HG02678 (cell line): Measurements from ENCODE around the gene EPC2.

ENCODE experiments used
- ATAC-seq: cut with Tn5 transposase; IDR thresholded peaks from one replicate; pipeline ENCODE4 v1.9.1; 2021; ENCODE audit warnings: mild to moderate bottlenecking, moderate library complexity; ENCODE audit not compliant: unreplicated experiment

EPC2 gene

DNA sequence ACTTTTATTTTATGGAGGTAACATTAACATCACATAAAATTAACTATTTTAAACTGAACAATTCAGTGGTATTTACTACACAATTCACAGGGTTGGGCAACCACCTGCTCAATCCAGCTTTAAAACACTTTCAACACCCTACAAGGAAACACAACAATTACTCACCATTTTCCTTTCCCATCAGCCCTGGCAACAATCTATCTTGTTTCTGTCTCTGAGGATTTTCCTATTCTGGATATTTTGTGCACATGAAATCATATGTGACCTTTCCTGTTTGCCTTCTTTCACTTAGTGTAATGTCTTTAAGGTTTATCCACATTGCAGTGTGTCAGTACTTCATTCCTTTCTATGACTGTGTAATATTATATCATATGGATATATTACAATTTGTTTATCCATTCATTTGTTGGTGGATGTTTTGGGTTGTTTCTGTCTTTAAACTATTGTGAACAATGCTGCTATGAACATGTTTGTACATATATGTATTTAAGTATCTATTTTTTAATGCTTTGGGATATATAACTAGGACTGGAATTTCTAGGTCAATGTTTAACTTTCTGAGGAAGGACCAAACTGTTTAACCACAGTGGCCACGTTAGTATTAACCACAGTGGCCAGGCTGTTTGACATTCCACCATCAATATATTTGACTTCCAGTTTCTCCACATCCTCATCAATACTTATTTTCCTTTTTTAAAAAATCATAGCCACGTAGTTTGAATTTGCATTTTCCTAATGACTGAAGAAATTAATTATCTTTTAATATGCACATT lies 158.1 kb downstream of the EPC2 start:
- ATAC-seq = no peak

DNA sequence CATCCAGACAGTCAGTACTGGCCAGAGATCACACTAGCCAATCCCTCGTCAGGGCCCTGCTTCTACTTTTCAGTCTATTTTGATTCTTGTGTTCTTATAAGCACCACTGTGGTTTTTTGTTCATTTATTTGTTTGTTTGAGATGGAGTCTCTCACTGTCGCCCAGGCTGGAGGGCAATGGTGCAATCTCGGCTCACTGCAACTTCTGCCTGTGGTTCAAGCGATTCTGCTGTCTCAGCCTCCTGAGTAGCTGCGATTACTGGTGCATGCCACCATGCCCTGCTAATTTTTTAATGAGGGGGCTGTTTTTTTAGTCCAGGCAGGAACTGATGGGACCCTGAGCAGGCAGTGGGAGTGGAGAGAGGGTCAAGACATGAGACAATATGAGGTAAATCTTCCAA lies 165.5 kb downstream of the EPC2 start:
- no peak for ATAC-seq

DNA sequence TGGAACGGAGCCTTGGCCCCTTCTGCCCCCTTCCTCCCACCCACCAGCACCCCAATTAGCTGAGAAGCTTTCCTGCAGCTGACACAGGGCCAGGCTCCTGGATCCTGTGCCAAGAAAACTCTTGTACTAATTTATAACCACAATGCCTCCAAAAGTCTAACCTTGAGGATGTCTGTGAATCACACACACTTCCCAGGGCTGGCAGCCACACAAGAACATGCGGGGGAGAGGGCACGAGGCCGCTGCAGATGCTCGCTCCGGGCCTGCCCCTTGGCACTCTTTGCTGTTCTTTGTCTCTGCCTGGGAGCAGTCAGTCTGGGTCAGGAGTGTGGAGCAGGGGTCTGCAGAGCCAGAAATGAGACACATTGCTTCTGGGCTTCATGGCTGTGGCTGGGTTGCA lies 167.8 kb downstream of the EPC2 start:
- ATAC-seq = no peak

DNA sequence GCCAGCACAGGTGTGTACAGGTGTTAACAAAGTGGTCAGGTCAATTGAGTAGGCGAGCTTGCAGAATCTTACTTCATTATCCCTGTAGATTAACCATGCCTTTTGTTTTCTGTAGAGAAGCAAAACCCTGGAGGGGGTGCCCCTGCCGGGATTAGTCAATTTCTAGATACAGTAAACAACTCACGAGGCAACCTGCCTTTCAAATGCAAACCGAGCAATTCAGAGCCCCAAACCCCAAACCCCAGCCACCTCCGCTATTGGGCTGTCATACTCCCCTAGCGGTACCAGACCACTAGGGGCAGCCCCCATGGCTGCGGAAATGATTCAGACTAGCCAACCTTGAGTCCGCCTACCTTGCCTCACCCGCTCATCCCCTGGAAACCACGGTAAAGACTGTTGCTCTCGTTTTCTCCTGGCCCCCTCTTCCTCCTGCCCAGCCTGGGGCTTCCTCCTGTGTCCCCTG lies 169.1 kb downstream of the EPC2 start:
- ATAC-seq = peak; percentile 99

DNA sequence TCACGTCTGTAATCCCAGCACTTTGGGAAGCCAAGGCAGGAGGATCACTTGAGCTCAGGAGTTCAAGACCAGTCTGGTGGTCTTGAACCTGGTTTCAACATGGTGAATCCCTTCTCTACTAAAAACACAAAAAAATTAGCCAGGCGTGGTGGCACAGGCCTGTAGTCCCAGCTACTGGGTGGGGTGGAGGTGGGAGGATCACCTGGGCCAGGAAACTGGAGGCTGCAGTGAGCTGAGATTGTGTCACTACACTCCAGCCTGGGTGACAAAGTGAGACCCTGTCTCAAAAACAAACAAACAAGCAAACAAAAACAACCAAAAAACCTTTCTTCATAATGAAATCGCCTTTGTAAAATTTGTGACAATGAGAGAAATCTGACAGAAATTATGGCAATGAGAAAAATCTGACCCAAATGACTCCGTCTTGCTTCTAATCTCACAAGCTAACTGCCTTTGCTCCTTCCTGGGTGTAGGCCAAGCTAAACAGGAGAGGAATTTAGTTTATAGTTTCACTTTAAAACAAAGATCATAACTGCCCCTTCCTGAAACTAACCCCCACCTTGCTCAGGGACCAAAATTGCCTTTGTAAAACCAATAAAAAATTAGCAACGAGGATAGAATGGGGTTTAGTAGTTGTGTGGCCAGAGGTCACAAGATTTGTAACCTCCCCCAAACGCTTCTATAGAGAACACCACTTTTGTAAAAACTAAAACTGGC lies 169.8 kb downstream of the EPC2 start:
- ATAC-seq = peak; percentile 6

DNA sequence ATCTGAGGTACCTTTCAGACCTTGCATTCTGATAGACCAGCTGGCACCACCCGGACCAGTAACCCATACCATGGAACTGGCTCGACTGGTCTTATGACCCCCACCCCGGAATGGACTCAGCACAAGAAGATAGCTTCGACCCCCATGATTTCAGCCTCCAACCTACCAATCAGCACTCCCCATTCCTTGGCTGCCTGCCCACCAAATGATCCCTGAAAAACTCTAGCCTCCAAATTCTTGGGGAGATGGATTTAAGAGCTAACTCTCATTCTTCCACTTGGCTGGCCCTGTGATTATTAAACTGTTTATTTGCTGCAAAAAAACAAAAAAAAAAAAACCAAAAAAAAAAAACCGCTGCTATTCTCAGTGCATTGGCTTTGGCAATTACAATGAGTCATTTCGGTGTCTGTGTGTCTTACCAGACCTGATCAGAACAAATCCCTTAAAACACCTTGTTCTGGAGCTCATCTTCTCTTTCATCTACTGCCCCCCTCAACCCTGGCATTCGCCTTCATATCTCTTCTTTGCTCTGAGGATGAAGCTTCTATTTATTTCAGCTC lies 170.4 kb downstream of the EPC2 start:
- ATAC-seq = no peak

DNA sequence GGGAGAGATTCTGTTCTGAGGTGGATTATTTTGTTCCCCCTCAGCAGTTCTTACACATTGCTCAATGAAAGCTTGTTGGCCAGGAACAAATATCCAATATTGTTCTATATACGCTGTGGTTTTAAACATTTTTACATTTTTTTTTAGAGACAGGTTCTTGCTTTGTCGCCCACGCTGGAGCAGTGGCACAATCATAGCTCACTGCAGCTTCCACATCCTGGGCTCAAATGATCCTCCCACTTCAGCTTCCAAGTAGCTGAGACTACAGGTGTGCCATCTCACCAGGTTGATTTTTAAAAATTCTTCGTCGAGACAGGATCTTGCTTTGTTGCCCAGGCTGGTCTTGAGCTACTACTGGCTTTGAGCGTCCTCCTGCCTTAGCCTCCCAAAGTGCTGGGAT lies 171.6 kb downstream of the EPC2 start:
- no peak for ATAC-seq

DNA sequence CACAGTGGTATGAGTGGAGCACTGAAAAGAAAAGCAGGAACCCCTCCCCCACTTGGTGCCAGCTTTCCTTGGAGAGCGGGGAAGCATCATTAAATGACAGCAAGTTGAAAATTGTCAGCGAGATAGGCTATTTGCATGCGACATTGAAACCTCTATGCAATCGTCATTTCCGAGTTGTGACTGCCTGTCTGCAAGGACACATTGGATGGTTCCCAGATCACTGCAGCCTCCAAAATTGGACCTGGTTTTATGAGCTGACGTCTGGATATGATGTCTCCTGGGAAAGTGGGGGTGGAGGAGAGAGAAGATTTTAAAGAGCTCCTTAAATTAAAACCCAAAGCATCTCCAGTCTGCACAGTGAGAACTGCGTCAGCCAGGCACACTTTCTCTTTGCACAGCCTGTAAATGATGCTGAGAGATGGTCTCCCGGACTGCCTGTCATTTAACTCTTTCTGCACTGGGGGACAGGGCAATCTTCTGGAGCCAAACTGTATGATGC lies 172.7 kb downstream of the EPC2 start:
- no peak for ATAC-seq

DNA sequence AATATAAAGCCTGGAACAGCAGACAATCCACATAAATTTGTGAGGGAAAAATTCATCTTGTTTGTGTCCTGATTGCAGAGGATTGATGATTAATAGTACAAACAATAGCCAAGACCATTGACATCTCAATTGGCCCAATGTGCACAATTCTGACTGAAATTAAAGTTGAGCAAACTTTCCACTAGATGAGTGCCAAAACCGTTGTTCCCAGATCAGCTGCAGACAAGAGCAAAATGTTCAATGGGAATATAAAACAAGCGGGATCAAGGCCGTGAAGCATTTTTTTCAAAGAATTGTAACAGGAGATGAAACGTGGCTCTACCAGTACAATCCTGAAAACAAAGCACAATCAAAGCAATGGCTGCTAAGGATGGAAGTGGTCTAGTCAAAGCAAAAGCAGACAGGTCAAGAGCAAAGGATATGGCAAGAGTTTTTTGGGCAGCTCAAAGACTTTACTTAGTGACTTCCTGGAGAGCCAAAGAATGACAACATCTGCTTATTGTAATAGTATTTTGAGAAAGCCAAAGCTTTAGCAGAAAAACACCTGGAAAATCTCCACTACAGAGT lies 174.6 kb downstream of the EPC2 start:
- ATAC-seq = no peak

DNA sequence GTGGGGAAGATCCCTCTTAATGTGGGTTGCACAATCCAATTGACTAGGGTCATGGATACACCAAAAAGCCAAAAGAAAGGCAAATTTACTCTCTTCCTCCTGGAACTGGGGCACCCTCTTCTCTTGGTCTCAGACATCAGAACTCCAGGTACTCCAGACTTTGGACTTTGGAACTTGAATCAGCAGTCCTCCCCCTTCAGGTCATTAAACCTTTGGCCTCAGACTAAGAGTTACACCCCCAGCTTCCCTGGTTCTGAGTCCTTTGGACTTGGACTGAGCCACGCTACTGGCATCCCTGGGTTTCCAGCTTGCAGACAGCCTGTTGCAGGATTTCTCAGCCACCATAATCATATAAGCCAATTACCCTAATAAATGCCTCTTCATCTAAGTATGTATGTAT lies 179.6 kb downstream of the EPC2 start:
- no peak for ATAC-seq

DNA sequence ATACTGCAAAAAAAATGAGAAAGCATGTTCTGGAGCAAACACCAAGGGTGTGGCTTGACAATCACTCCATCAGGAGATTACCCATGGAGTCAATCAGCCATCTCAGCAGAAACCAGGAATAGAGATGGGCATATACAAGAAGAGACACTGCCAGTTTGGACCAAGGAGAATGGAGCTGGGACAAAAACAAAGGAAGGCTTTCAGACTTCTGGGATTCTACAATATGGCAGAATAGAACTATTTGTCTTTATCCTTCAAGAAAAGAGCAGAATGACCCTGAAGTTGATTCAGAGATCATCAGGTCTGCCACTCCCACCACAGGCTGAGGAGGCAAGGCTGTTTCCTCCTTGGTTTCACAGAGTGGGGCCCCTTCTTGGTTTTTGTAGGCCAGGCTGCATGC lies 182.2 kb downstream of the EPC2 start:
- ATAC-seq = no peak

DNA sequence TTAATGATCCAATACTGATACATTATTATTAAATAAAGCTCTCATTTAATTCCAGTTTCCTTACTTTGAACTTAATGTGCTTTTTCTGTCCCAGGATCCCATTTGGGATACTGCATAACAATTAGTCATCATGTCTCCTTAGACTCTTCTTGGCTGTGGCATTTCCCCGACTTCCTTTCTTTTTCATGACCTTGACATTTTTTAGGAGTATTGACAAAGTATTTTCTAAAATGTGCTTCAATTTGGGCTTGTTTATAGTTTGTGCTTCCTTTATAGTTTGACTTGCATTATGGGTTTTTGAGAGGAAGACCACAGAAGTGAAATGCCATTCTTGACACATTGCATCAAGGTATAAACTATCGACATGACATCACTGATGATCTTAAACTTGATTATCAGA lies 184.4 kb downstream of the EPC2 start:
- ATAC-seq = no peak

DNA sequence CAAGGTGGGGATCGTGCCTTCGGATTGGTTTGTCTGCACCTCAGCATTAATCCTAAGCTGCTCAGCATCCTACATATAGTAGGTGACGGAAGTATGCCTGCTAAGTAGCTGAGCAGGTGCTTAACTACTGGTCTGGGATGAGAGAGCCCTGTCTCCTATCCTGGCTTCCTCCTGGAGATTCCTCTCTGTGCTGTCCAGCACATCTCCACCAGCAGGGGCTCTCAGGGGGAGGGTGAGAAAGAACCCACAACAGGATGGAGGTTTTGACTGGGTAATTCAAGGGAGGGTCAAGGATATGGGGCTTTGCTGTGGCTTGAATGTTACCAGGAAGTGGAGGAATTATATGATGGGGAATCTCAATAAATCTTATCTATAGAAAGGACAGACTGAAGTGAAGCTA lies 185.1 kb downstream of the EPC2 start:
- ATAC-seq = no peak

DNA sequence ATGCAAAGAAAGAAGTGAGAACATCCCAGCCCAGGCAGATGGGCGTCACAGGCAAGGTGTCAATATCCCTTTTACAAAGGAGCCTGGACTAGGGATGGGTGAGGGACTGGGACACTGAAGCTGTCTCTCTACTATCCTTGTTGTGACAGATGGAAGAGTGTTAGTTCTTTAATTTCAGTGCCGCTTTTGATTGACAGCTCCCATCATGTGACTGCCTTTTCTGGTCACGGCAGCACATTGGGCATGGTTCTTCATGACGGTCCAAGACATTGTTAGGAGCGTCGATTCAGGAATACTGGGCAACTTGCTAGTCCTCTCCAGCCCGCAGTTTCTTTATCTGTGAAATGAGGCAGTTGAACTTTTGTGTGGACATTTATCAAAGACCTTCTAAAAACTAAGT lies 188.1 kb downstream of the EPC2 start:
- no peak for ATAC-seq
